ENCODE data around the gene SDC3. TPM values are rescaled to one million over a fixed set of nuclear protein-coding genes. Genes with fewer than 3 reads are reported as not detected.

The SDC3 gene
- total and polyA plus RNA-seq, 9 donors, result 21.9 to 65.8 (median 43.7) TPM

- WGBS (ENCODE audit: insufficient coverage), result 22% methylated on average over 4 of the region's 7 CpGs
- no peak overlapping the region for H3K4me3 ChIP-seq (ENCODE audit: low read length)
- H3K4me1 ChIP-seq (ENCODE audit: control insufficient read depth, insufficient read depth, low read length), result peaks cover 36% of the 10 kb centered on the region
- H3K27ac ChIP-seq (ENCODE audit: low read length), result no peak overlapping the region
- no peaks in the 10 kb centered on the region for H3K9me3 ChIP-seq (replicated peaks; ENCODE audit: control insufficient read depth, low read depth, low read length)
- H3K27me3 ChIP-seq (ENCODE audit: control insufficient read depth, insufficient read depth, low read length), result peaks cover 11% of the 10 kb centered on the region
- peak; percentile 37 for DNase-seq
- H3K36me3 ChIP-seq (ENCODE audit: control insufficient read depth, insufficient read depth, low read length), result no peaks in the 10 kb centered on the region
Measured at GRCh38 chr1:30842697-30843354, 65.7 kb downstream of the SDC3 start.

- Histone ChIP-seq H3K36me3 (ENCODE audit: control insufficient read depth, insufficient read depth, low read length) (no peaks in the 10 kb centered on the region), H3K9me3 (replicated peaks; ENCODE audit: control insufficient read depth, low read depth, low read length) (no peaks in the 10 kb centered on the region), H3K27ac (ENCODE audit: low read length) (peak overlapping the region; percentile 55), H3K27me3 (ENCODE audit: control insufficient read depth, insufficient read depth, low read length) (peaks cover 5% of the 10 kb centered on the region), H3K4me1 (ENCODE audit: control insufficient read depth, insufficient read depth, low read length) (peaks cover 30% of the 10 kb centered on the region), H3K4me3 (ENCODE audit: low read length) (no peak overlapping the region)
- DNase-seq, result peak; percentile 75
- WGBS (ENCODE audit: insufficient coverage), result 40% methylated on average over 10 of the region's 10 CpGs
Measured at GRCh38 chr1:30840904-30841598, 67.5 kb downstream of the SDC3 start.

GRCh38 chr1:30839827-30840359 lies 68.7 kb downstream of the SDC3 start:
- 97% methylated on average over 3 of the region's 3 CpGs for WGBS (ENCODE audit: insufficient coverage)
- H3K27ac ChIP-seq (ENCODE audit: low read length), result no peak overlapping the region
- H3K9me3 ChIP-seq (replicated peaks; ENCODE audit: control insufficient read depth, low read depth, low read length), result no peaks in the 10 kb centered on the region
- DNase-seq, result no peak
- peaks cover 5% of the 10 kb centered on the region for H3K27me3 ChIP-seq (ENCODE audit: control insufficient read depth, insufficient read depth, low read length)
- peaks cover 27% of the 10 kb centered on the region for H3K4me1 ChIP-seq (ENCODE audit: control insufficient read depth, insufficient read depth, low read length)
- no peaks in the 10 kb centered on the region for H3K36me3 ChIP-seq (ENCODE audit: control insufficient read depth, insufficient read depth, low read length)
- H3K4me3 ChIP-seq (ENCODE audit: low read length), result no peak overlapping the region

GRCh38 chr1:30838996-30839395 lies 69.6 kb downstream of the SDC3 start:
- DNase-seq, result no peak
- Histone ChIP-seq H3K27ac (ENCODE audit: low read length) (no peak overlapping the region), H3K36me3 (ENCODE audit: control insufficient read depth, insufficient read depth, low read length) (no peaks in the 10 kb centered on the region), H3K27me3 (ENCODE audit: control insufficient read depth, insufficient read depth, low read length) (peaks cover 5% of the 10 kb centered on the region), H3K4me3 (ENCODE audit: low read length) (no peak overlapping the region), H3K9me3 (replicated peaks; ENCODE audit: control insufficient read depth, low read depth, low read length) (no peaks in the 10 kb centered on the region), H3K4me1 (ENCODE audit: control insufficient read depth, insufficient read depth, low read length) (peaks cover 27% of the 10 kb centered on the region)
- 70% methylated on average over 2 of the region's 7 CpGs for WGBS (ENCODE audit: insufficient coverage)

- no peak for DNase-seq
- Histone ChIP-seq H3K9me3 (replicated peaks; ENCODE audit: control insufficient read depth, low read depth, low read length) (no peaks in the 10 kb centered on the region), H3K27ac (ENCODE audit: low read length) (no peak overlapping the region), H3K4me3 (ENCODE audit: low read length) (no peak overlapping the region), H3K27me3 (ENCODE audit: control insufficient read depth, insufficient read depth, low read length) (peaks cover 5% of the 10 kb centered on the region), H3K36me3 (ENCODE audit: control insufficient read depth, insufficient read depth, low read length) (no peaks in the 10 kb centered on the region), H3K4me1 (ENCODE audit: control insufficient read depth, insufficient read depth, low read length) (peaks cover 26% of the 10 kb centered on the region)
- no CpG with 5 or more reads among the region's 1 CpG for WGBS (ENCODE audit: insufficient coverage)
Measured at GRCh38 chr1:30837653-30838052, 70.9 kb downstream of the SDC3 start.

- Histone ChIP-seq H3K4me1 (ENCODE audit: control insufficient read depth, insufficient read depth, low read length) (peaks cover 4% of the 10 kb centered on the region), H3K27me3 (ENCODE audit: control insufficient read depth, insufficient read depth, low read length) (peaks cover 5% of the 10 kb centered on the region), H3K36me3 (ENCODE audit: control insufficient read depth, insufficient read depth, low read length) (no peaks in the 10 kb centered on the region), H3K9me3 (replicated peaks; ENCODE audit: control insufficient read depth, low read depth, low read length) (no peaks in the 10 kb centered on the region), H3K27ac (ENCODE audit: low read length) (no peak overlapping the region), H3K4me3 (ENCODE audit: low read length) (no peak overlapping the region)
- WGBS (ENCODE audit: insufficient coverage), result 65% methylated on average over 2 of the region's 4 CpGs
- DNase-seq, result no peak
Measured at GRCh38 chr1:30834253-30834652, 74.3 kb downstream of the SDC3 start.

GRCh38 chr1:30830537-30830936 lies 78.0 kb downstream of the SDC3 start:
- Histone ChIP-seq H3K36me3 (ENCODE audit: control insufficient read depth, insufficient read depth, low read length) (no peaks in the 10 kb centered on the region), H3K4me1 (ENCODE audit: control insufficient read depth, insufficient read depth, low read length) (peaks cover under 1% of the 10 kb centered on the region), H3K27me3 (ENCODE audit: control insufficient read depth, insufficient read depth, low read length) (no peaks in the 10 kb centered on the region), H3K9me3 (replicated peaks; ENCODE audit: control insufficient read depth, low read depth, low read length) (no peaks in the 10 kb centered on the region), H3K27ac (ENCODE audit: low read length) (no peak overlapping the region), H3K4me3 (ENCODE audit: low read length) (no peak overlapping the region)
- DNase-seq, result no peak
- WGBS (ENCODE audit: insufficient coverage), result 75% methylated on average over 6 of the region's 6 CpGs

- no CpG with 5 or more reads among the region's 2 CpGs for WGBS (ENCODE audit: insufficient coverage)
- no peaks in the 10 kb centered on the region for H3K36me3 ChIP-seq (ENCODE audit: control insufficient read depth, insufficient read depth, low read length)
- H3K9me3 ChIP-seq (replicated peaks; ENCODE audit: control insufficient read depth, low read depth, low read length), result no peaks in the 10 kb centered on the region
- peaks cover 7% of the 10 kb centered on the region for H3K4me1 ChIP-seq (ENCODE audit: control insufficient read depth, insufficient read depth, low read length)
- DNase-seq, result no peak
- no peak overlapping the region for H3K4me3 ChIP-seq (ENCODE audit: low read length)
- H3K27ac ChIP-seq (ENCODE audit: low read length), result no peak overlapping the region
- peaks cover 5% of the 10 kb centered on the region for H3K27me3 ChIP-seq (ENCODE audit: control insufficient read depth, insufficient read depth, low read length)
Measured at GRCh38 chr1:30829889-30830288, 78.7 kb downstream of the SDC3 start.

GRCh38 chr1:30824736-30825429 lies 83.7 kb downstream of the SDC3 start:
- Histone ChIP-seq H3K27me3 (ENCODE audit: control insufficient read depth, insufficient read depth, low read length) (peaks cover 6% of the 10 kb centered on the region), H3K36me3 (ENCODE audit: control insufficient read depth, insufficient read depth, low read length) (no peaks in the 10 kb centered on the region), H3K4me3 (ENCODE audit: low read length) (no peak overlapping the region), H3K27ac (ENCODE audit: low read length) (peak overlapping the region; percentile 75), H3K9me3 (replicated peaks; ENCODE audit: control insufficient read depth, low read depth, low read length) (no peaks in the 10 kb centered on the region), H3K4me1 (ENCODE audit: control insufficient read depth, insufficient read depth, low read length) (peaks cover 30% of the 10 kb centered on the region)
- WGBS (ENCODE audit: insufficient coverage), result 10% methylated on average over 11 of the region's 12 CpGs
- DNase-seq, result no peak

Measured in muscle of leg (tissue), 11 donors.